ENCODE results near the gene LANCL2. TPM values are rescaled to one million over a fixed set of nuclear protein-coding genes. Genes with fewer than 3 reads are reported as not detected.

LANCL2 gene
- total and polyA plus RNA-seq, 4 donors, result 6.2 to 11.9 (median 10.8) TPM

- Histone ChIP-seq H3K4me3 (ENCODE audit: low read depth in 1 of 3, low read length in 3 of 3) (no peak overlapping the region), H3K9ac (ENCODE audit: low read depth in 1 of 2, low read length in 2 of 2) (no peak overlapping the region), H3K36me3 (ENCODE audit: control insufficient read depth in 4 of 4, insufficient read depth in 3 of 4, low read depth in 1 of 4, low read length in 3 of 4) (peaks cover 0 to 2% (median 0%) of the 10 kb centered on the region in 4 donors), H3K9me3 (ENCODE audit: control insufficient read depth in 4 of 4, low read length in 3 of 4) (no peaks in the 10 kb centered on the region), H3K27me3 (ENCODE audit: control insufficient read depth in 4 of 4, insufficient read depth in 4 of 4, low read length in 3 of 4) (no peaks in the 10 kb centered on the region), H3K27ac (ENCODE audit: low read depth in 1 of 2, low read length in 2 of 2) (no peak overlapping the region), H3K4me1 (ENCODE audit: control insufficient read depth in 4 of 4, insufficient read depth in 4 of 4, low read length in 3 of 4) (no peaks in the 10 kb centered on the region)
- peak; percentile 77 to 81 for TF ChIP-seq RAD21 (IDR thresholded peaks at IDR 0.05)
- TF ChIP-seq CTCF (IDR thresholded peaks at IDR 0.05; ENCODE audit: low read depth, low read length, missing input control), result peak; percentile 44
- TF ChIP-seq EGR1 (IDR thresholded peaks at IDR 0.05; ENCODE audit: low read depth in 2 of 2), result no peak
- no peak for DNase-seq (ENCODE audit: low spot score)
- 68% methylated on average over 13 of the region's 13 CpGs for WGBS
Measured at GRCh38 chr7:55432939-55433784, 68.0 kb downstream of the LANCL2 start.

- no peaks in the 10 kb centered on the region for H3K9me3 ChIP-seq (ENCODE audit: control insufficient read depth in 4 of 4, low read length in 3 of 4)
- TF ChIP-seq CTCF (IDR thresholded peaks at IDR 0.05; ENCODE audit: low read depth, low read length, missing input control) (no peak), MAX (IDR thresholded peaks at IDR 0.05) (no peak), FOXA2 (IDR thresholded peaks at IDR 0.05) (no peak), REST (IDR thresholded peaks at IDR 0.05) (no peak), NR2F2 (IDR thresholded peaks at IDR 0.05) (no peak), RXRA (IDR thresholded peaks at IDR 0.05) (no peak), EGR1 (IDR thresholded peaks at IDR 0.05; ENCODE audit: low read depth in 2 of 2) (no peak), TAF1 (conservative IDR thresholded peaks at IDR 0.05) (no peak), ATF3 (IDR thresholded peaks at IDR 0.05) (no peak), YY1 (IDR thresholded peaks at IDR 0.05) (no peak), GABPA (IDR thresholded peaks at IDR 0.05 in 1 of 2, conservative IDR thresholded peaks at IDR 0.05 in 1 of 2) (no peak), ZBTB33 (IDR thresholded peaks at IDR 0.05) (no peak), SP1 (IDR thresholded peaks at IDR 0.05) (no peak)
- peaks cover 0 to 2% (median 0%) of the 10 kb centered on the region in 4 donors for H3K36me3 ChIP-seq (ENCODE audit: control insufficient read depth in 4 of 4, insufficient read depth in 3 of 4, low read depth in 1 of 4, low read length in 3 of 4)
- no peak overlapping the region for H3K4me3 ChIP-seq (ENCODE audit: low read depth in 1 of 3, low read length in 3 of 3)
- H3K27me3 ChIP-seq (ENCODE audit: control insufficient read depth in 4 of 4, insufficient read depth in 4 of 4, low read length in 3 of 4), result no peaks in the 10 kb centered on the region
- no peaks in the 10 kb centered on the region for H3K4me1 ChIP-seq (ENCODE audit: control insufficient read depth in 4 of 4, insufficient read depth in 4 of 4, low read length in 3 of 4)
- 83% methylated on average over 10 of the region's 10 CpGs for WGBS
- H3K9ac ChIP-seq (ENCODE audit: low read depth in 1 of 2, low read length in 2 of 2), result no peak overlapping the region
- no peak for DNase-seq (ENCODE audit: low spot score)
- no peak overlapping the region for H3K27ac ChIP-seq (ENCODE audit: low read depth in 1 of 2, low read length in 2 of 2)
Measured at GRCh38 chr7:55435466-55435865, 70.3 kb downstream of the LANCL2 start.
